ENCODE data around the gene BMAL1. TPM values are rescaled to one million over a fixed set of nuclear protein-coding genes. Genes with fewer than 3 reads are reported as not detected.

BMAL1 gene
- total and polyA plus RNA-seq, 2 of the 4 experiments (the other 2 are of a cell fraction): 8.8 to 9.9 TPM

- Histone ChIP-seq H3K14ac (replicated peaks; ENCODE audit: low read depth, low read length) (no peak overlapping the region), H3K4me3 (ENCODE audit: insufficient read depth, low read depth, low read length) (no peak overlapping the region), H3K4ac (ENCODE audit: low read depth, low read length) (no peak overlapping the region), H4K20me1 (ENCODE audit: insufficient read depth, low read length) (peaks cover 53% of the 10 kb centered on the region), H3K18ac (ENCODE audit: low read depth, low read length) (no peak overlapping the region), H3K36me3 (ENCODE audit: control insufficient read depth, insufficient read depth, low read length) (no peaks in the 10 kb centered on the region; the same call in 1 of the 2 replicates), H3K23ac (ENCODE audit: low read depth, low read length) (no peak overlapping the region), H3K56ac (ENCODE audit: extremely low read depth, insufficient read depth, low read length) (no peak overlapping the region), H4K91ac (ENCODE audit: insufficient read depth, low read depth, low read length) (no peak overlapping the region), H4K8ac (ENCODE audit: low read depth in 2 of 2, low read length in 2 of 2) (no peak overlapping the region), H2BK120ac (ENCODE audit: low read depth, low read length) (no peak overlapping the region), H3K9ac (ENCODE audit: low read depth, low read length) (no peak overlapping the region), H3K9me1 (ENCODE audit: insufficient read depth, low read length) (peaks cover 22% of the 10 kb centered on the region), H3K9me3 (ENCODE audit: control insufficient read depth, insufficient read depth, low read length) (no peaks in the 10 kb centered on the region), H3K79me1 (ENCODE audit: low read depth in 1 of 2, low read length in 2 of 2) (peaks cover 12 to 87% of the 10 kb centered on the region in 2 experiments), H2BK20ac (ENCODE audit: low read depth, low read length) (no peak overlapping the region), H3K27ac (ENCODE audit: insufficient read depth, low read length) (no peak overlapping the region), H4K5ac (ENCODE audit: low read depth, low read length) (no peak overlapping the region), H2BK5ac (ENCODE audit: low read depth, low read length, poor library complexity, severe bottlenecking) (no peak overlapping the region), H3K4me1 (ENCODE audit: control insufficient read depth, insufficient read depth, low read length) (0 out of 2 replicates have a peak, but pooled peaks cover 2% of the 10 kb centered on the region), H2BK15ac (ENCODE audit: low read depth, low read length) (no peak overlapping the region), H3K27me3 (ENCODE audit: control insufficient read depth, insufficient read depth, low read length) (no peaks in the 10 kb centered on the region), H2AK5ac (ENCODE audit: low read depth, low read length) (no peak overlapping the region), H3K4me2 (ENCODE audit: low read depth, low read length) (no peak overlapping the region), H2AFZ (replicated peaks; ENCODE audit: low read length, poor library complexity) (no peak overlapping the region), H2AK9ac (replicated peaks; ENCODE audit: low read depth, low read length, poor library complexity) (no peak overlapping the region)
- dilution Hi-C loops (cut with HindIII; ENCODE audit: low sequenced_read_pairs, unreplicated experiment): no loop called here
- ChIA-PET POLR2A (ENCODE audit: unreplicated experiment) (no interaction called here), CTCF (no interaction called here)
- ATAC-seq (ENCODE audit: low read depth) (no peak), DNase-seq (no peak)
- BruUV-seq (replicated peaks): no TSS peak
- WGBS, 2 experiments (ENCODE audit: extremely low coverage in 2 of 2, insufficient read length in 1 of 2): 59 to 100% methylated on average over 1 to 2 of the region's 9 CpGs
- no peak for TF ChIP-seq USF2 (IDR thresholded peaks at IDR 0.05; ENCODE audit: low read depth, low read length)
- no peak for TF ChIP-seq POLR2A (IDR thresholded peaks at IDR 0.05; ENCODE audit: low read depth, low read length)
- no peak for TF ChIP-seq RAD21 (IDR thresholded peaks at IDR 0.05; ENCODE audit: low read length)
- TF ChIP-seq MAFK (IDR thresholded peaks at IDR 0.05; ENCODE audit: low read depth, low read length): no peak
- TF ChIP-seq RCOR1 (IDR thresholded peaks at IDR 0.05; ENCODE audit: insufficient replicate concordance, low read length): no peak
- TF ChIP-seq RFX5 (IDR thresholded peaks at IDR 0.05; ENCODE audit: low read depth, low read length): no peak
- no peak for TF ChIP-seq MXI1 (IDR thresholded peaks at IDR 0.05; ENCODE audit: borderline replicate concordance, low read depth, low read length)
- no peak for TF ChIP-seq SMC3 (IDR thresholded peaks at IDR 0.05; ENCODE audit: low read depth, low read length)
- TF ChIP-seq CTCF (conservative IDR thresholded peaks at IDR 0.05; ENCODE audit: low read depth, low read length): no peak
- no peak for TF ChIP-seq CEBPB (IDR thresholded peaks at IDR 0.05; ENCODE audit: low read depth, low read length)
- TF ChIP-seq FOS (IDR thresholded peaks at IDR 0.05; ENCODE audit: low read depth, low read length): no peak
- no peak for TF ChIP-seq BHLHE40 (IDR thresholded peaks at IDR 0.05; ENCODE audit: low read depth, low read length)
- TF ChIP-seq ELK1 (IDR thresholded peaks at IDR 0.05; ENCODE audit: borderline replicate concordance, low read depth, low read length): no peak
- TF ChIP-seq NFE2L2 (IDR thresholded peaks at IDR 0.05; ENCODE audit: low read depth, low read length): no peak
- no peak for TF ChIP-seq CHD1 (IDR thresholded peaks at IDR 0.05; ENCODE audit: low read depth, low read length)
- TF ChIP-seq MAZ (IDR thresholded peaks at IDR 0.05; ENCODE audit: borderline replicate concordance, low read depth, low read length): no peak
- intact Hi-C loops (cut with micrococcal nuclease): no loop called here
- in situ Hi-C loops (cut with MboI; ENCODE audit: low sequenced_read_pairs): no loop called here
Measured at GRCh38 chr11:13294771-13295579, 17.4 kb downstream of the BMAL1 start.

Data from IMR-90 (cell line).